K562 (cell line): ENCODE measurements around the gene RAP1GDS1. TPM values are rescaled to one million over a fixed set of nuclear protein-coding genes. Genes with fewer than 3 reads are reported as not detected.

ENCODE experiments used
- ATAC-seq: fragments of 200-7000 bp; cut with Tn5 transposase; 3 replicates; pipeline ENCODE4 v1.9.1; 2020; ENCODE audit warnings: moderate library complexity
- BruUV-seq: library from RNA; stranded (reverse); fragments of 400-500 nt; replicated peaks from 2 replicates; lab custom pipeline; 2021; lab: Mats Ljungman, UMichigan
- CTCF ChIA-PET: fragments of 300-600 bp; formaldehyde crosslinking; extraction: SDS; loops from one replicate; lab custom pipeline; 2021; ENCODE audit warnings: low intra/inter-chr PET ratio; lab: Yijun Ruan, JAX
- POLR2A ChIA-PET: fragments of 300-600, 350-650 bp; sonication (Branson Sonifier 250); formaldehyde crosslinking; extraction: SDS; loops from one replicate; lab custom pipeline; 2021; ENCODE audit warnings: antibody characterized with exemption, inconsistent platforms; lab: Yijun Ruan, JAX
- DNase-seq, 4 experiments: peaks; one replicate each; pipeline versions ENCODE4 v3.0.0 to v3.0.0-alpha.2; 2011 to 2018; ENCODE audit warnings: low spot score in 3 of 4, mixed read lengths in 3 of 4; ENCODE audit errors: extremely low read depth in 1 of 4
- FAIRE-seq: peaks from 2 replicates; lab custom pipeline; 2011; peaks lifted over from hg19 to GRCh38; lab: Jason Lieb, UNC
- H2AFZ ChIP-seq: 2 replicates; pipeline ENCODE4 v1.6.0; 2011; ENCODE audit warnings: low read depth, low read length, control low read depth, inconsistent platforms
- H3K27ac ChIP-seq: fragments of 200-600 bp; 3 replicates; pipeline ENCODE4 v1.8.0; 2011; ENCODE audit warnings: low read depth, mild to moderate bottlenecking, control low read depth, inconsistent platforms, low read length, moderate library complexity, mixed read lengths; ENCODE audit errors: extremely low read depth
- H3K27me3 ChIP-seq, 2 experiments: fragments of 300-600 bp in 1 of 2; 2 replicates in 1 of 2; 3 replicates in 1 of 2; pipeline versions ENCODE4 v1.6.0 to v1.8.0; 2011; ENCODE audit warnings: inconsistent platforms in 2 of 2, low read length in 2 of 2, mild to moderate bottlenecking in 1 of 2, mixed read lengths in 1 of 2, moderate library complexity in 1 of 2; ENCODE audit not compliant: control insufficient read depth in 2 of 2, insufficient read depth in 2 of 2
- H3K36me3 ChIP-seq: fragments of 300-600 bp; 3 replicates; pipeline ENCODE4 v1.8.0; 2011; ENCODE audit warnings: mild to moderate bottlenecking, low read length, inconsistent platforms; ENCODE audit not compliant: control insufficient read depth, insufficient read depth
- H3K4me1 ChIP-seq, 2 experiments: fragments of 200-600 bp in 1 of 2; replicated peaks in 1 of 2; 2 replicates in 1 of 2; 3 replicates in 1 of 2; pipeline versions ENCODE4 v1.5.1 to v1.8.0; 2011; ENCODE audit warnings: inconsistent platforms in 2 of 2, low read length in 2 of 2, mild to moderate bottlenecking in 1 of 2, mixed read lengths in 1 of 2, moderate library complexity in 1 of 2; ENCODE audit not compliant: control insufficient read depth in 2 of 2, insufficient read depth in 2 of 2
- H3K4me2 ChIP-seq: 2 replicates; pipeline ENCODE4 v1.6.1; 2011; ENCODE audit warnings: low read length, control low read depth, inconsistent platforms, mixed read lengths; ENCODE audit not compliant: insufficient read depth
- H3K4me3 ChIP-seq: fragments of 200-600 bp; sonication (generic), shearing (Covaris generic); 2 replicates; pipeline ENCODE4 v1.5.1; 2016; ENCODE audit warnings: control low read depth, inconsistent platforms
- H3K79me2 ChIP-seq: fragments of 200-600 bp; 3 replicates; pipeline ENCODE4 v1.8.0; 2011; ENCODE audit warnings: low read length, inconsistent platforms; ENCODE audit not compliant: control insufficient read depth, insufficient read depth
- H3K9ac ChIP-seq, 2 experiments: 2 replicates each; pipeline versions ENCODE4 v1.6.0 to v1.6.1; 2011; ENCODE audit warnings: low read depth in 2 of 2, low read length in 2 of 2, control low read depth in 1 of 2, inconsistent platforms in 1 of 2, mild to moderate bottlenecking in 1 of 2, mixed read lengths in 1 of 2; ENCODE audit not compliant: insufficient read depth in 1 of 2
- H3K9me1 ChIP-seq: one replicate; pipeline ENCODE4 v1.6.0; 2011; ENCODE audit warnings: inconsistent platforms, mild to moderate bottlenecking, low read length, moderate library complexity; ENCODE audit not compliant: control insufficient read depth, insufficient read depth
- H3K9me3 ChIP-seq: replicated peaks from 2 replicates; pipeline ENCODE4 v1.5.1; 2011; ENCODE audit warnings: low read depth, low read length, inconsistent platforms; ENCODE audit not compliant: control insufficient read depth, insufficient read depth
- H4K20me1 ChIP-seq: replicated peaks from 2 replicates; pipeline ENCODE4 v1.6.1; 2011; ENCODE audit warnings: low read length, inconsistent platforms, mixed read lengths; ENCODE audit not compliant: control insufficient read depth, insufficient read depth
- NFRKB ChIP-seq: fragments of 450-650 bp; IDR thresholded peaks from 2 replicates; pipeline ENCODE4 v1.6.1; 2016; ENCODE audit warnings: low read depth
- PHB ChIP-seq: fragments of 250-450 bp; sonication (Bioruptor Pico); IDR thresholded peaks from 2 replicates; pipeline ENCODE4 v1.5.0; 2021
- POLR2H ChIP-seq: IDR thresholded peaks from 2 replicates; pipeline ENCODE4 v1.6.1; 2016; ENCODE audit warnings: missing genetic modification characterization, low read depth, mild to moderate bottlenecking, control low read depth, missing compliant biosample characterization, moderate library complexity
- RBM14 ChIP-seq: fragments of 200-400 bp; formaldehyde crosslinking; IDR thresholded peaks from 2 replicates; pipeline ENCODE4 v1.6.1; 2018; ENCODE audit warnings: low read depth, mild to moderate bottlenecking, low read length, moderate library complexity, borderline replicate concordance; ENCODE audit not compliant: insufficient read depth
- SP2 ChIP-seq: IDR thresholded peaks from 2 replicates; pipeline ENCODE4 v1.6.1; 2011; ENCODE audit warnings: mild to moderate bottlenecking, low read depth, low read length, moderate library complexity; ENCODE audit not compliant: poor library complexity, severe bottlenecking; ENCODE audit errors: extremely low read depth
- TCF7 ChIP-seq: sonication (generic); IDR thresholded peaks from 2 replicates; pipeline ENCODE4 v1.6.1; 2016; ENCODE audit warnings: antibody characterized with exemption, borderline replicate concordance
- TSC22D4 ChIP-seq: fragments of 450-650 bp; IDR thresholded peaks from 2 replicates; pipeline ENCODE4 v1.6.1; 2016; ENCODE audit warnings: missing genetic modification characterization, missing biosample characterization, control low read depth
- ZNF140 ChIP-seq: fragments of 250-450 bp; sonication (Bioruptor Pico); IDR thresholded peaks from 2 replicates; pipeline ENCODE4 v1.8.0; 2021; ENCODE audit warnings: moderate library complexity, mild to moderate bottlenecking, inconsistent platforms
- ZNF197 ChIP-seq: fragments of 200-800 bp; sonication (Bioruptor generic); IDR thresholded peaks from 2 replicates; pipeline ENCODE4 v1.6.1; 2016; ENCODE audit warnings: low read depth, missing genetic modification characterization, missing compliant biosample characterization
- ZNF324 ChIP-seq: fragments of 250-450 bp; sonication (Bioruptor Pico); IDR thresholded peaks from 2 replicates; pipeline ENCODE4 v1.4.0; 2020; ENCODE audit warnings: mild to moderate bottlenecking
- ZSCAN32 ChIP-seq: fragments of 450-650 bp; formaldehyde crosslinking; IDR thresholded peaks from 2 replicates; pipeline ENCODE4 v1.4.0; 2020; ENCODE audit warnings: mild to moderate bottlenecking, moderate library complexity
- WGBS: fragments of 100-300 bp; shearing (Covaris generic); methylation state at CpG from one replicate; pipeline ENCODE4 v1.1.6; 2016; ENCODE audit warnings: low coverage, mixed read lengths; ENCODE audit not compliant: insufficient coverage; ENCODE audit errors: missing lambda C conversion rate; 5-methylcytosine and 5-hydroxymethylcytosine counted together
- in situ Hi-C: fragments of 300-500 bp; cut with MboI; formaldehyde crosslinking; loops from 4 replicates; pipeline ENCODE4 v1.15.0; 2018; ENCODE audit warnings: inconsistent platforms, mixed read lengths
- intact Hi-C: fragments of 100-400 bp; cut with micrococcal nuclease; formaldehyde crosslinking; loops from 2 replicates; pipeline ENCODE4 v1.14.2; 2022
- polyA plus RNA-seq, 8 experiments: library from polyadenylated mRNA; depleted of rRNA in 4 of 8; stranded (reverse) in 5 of 8; unstranded in 3 of 8; fragments of >200 nt; fragmentation: Nextera tagmentation in 2 of 8; fragmentation: Illumina TruSeq in 1 of 8; extraction: Ambion mirVana in 2 of 8; extraction: Trizol in 1 of 8; gene quantifications; 2 replicates each; pipeline versions ENCODE4 v1.2.1 to v1.2.3, GENCODE V29; 2011 to 2014; ENCODE audit warnings: inconsistent platforms in 1 of 8, missing spikeins in 1 of 8
- total RNA-seq, 7 experiments: library from RNA; depleted of rRNA in 6 of 7; stranded (reverse); fragments of >200 nt in 6 of 7; fragmentation: Illumina TruSeq in 2 of 7; extraction: Trizol in 2 of 7; gene quantifications; 2 replicates each; pipeline versions ENCODE4 v1.2.1 to v1.2.3, GENCODE V29; 2011 to 2021; ENCODE audit warnings: low replicate concordance in 1 of 7
- TF ChIP-seq, protein P1 (sequence below): sonication (generic); formaldehyde crosslinking; IDR thresholded peaks from 2 replicates; pipeline ENCODE4 v1.8.1; 2023; ENCODE audit warnings: mild to moderate bottlenecking, missing genetic modification reagents
- TF ChIP-seq, protein P2 (sequence below), 2 experiments: fragments of 450-650 bp in 1 of 2; IDR thresholded peaks; 2 replicates each; pipeline ENCODE4 v1.6.1; 2011 to 2017; ENCODE audit warnings: low read depth in 2 of 2, antibody characterized with exemption in 1 of 2, borderline replicate concordance in 1 of 2, low read length in 1 of 2, mild to moderate bottlenecking in 1 of 2, mixed read lengths in 1 of 2; ENCODE audit not compliant: control insufficient read depth in 1 of 2
- TF ChIP-seq, protein P3 (sequence below): fragments of 450-650 bp; IDR thresholded peaks from 2 replicates; pipeline ENCODE4 v1.6.1; 2016; ENCODE audit warnings: low read depth, mild to moderate bottlenecking, moderate library complexity

The RAP1GDS1 gene
- total and polyA plus RNA-seq, 9 of the 15 experiments (the other 6 are each of a cell fraction or from before 2014, with no cell fraction given): 27.2 to 55.6 (median 31.5) TPM

DNA sequence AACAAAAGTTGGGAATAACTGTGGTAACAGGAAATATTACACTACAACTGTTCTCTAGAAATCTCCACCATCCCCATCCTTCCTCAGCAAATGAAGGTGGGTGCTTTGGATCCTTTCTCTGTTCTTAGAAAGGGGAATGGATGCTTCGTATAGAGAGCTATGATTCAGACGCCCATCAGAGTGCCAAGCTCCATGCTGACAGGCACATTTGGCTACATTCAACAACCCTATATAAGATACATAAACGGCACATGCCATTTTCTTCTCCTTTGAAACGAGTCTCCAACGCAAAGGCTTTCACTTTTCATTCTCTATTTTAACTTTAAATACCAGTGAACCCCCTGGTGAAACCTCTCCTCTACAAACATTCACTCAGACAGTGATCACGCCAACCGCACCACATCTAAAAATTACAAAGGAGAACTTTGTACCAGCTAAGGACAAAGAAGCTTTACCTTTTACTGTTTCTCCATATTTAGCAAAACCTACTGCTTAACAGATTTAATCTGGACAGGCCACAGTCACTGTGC, 224.7 kb downstream of the RAP1GDS1 start (continued):
- TF ChIP-seq, protein P1, sequence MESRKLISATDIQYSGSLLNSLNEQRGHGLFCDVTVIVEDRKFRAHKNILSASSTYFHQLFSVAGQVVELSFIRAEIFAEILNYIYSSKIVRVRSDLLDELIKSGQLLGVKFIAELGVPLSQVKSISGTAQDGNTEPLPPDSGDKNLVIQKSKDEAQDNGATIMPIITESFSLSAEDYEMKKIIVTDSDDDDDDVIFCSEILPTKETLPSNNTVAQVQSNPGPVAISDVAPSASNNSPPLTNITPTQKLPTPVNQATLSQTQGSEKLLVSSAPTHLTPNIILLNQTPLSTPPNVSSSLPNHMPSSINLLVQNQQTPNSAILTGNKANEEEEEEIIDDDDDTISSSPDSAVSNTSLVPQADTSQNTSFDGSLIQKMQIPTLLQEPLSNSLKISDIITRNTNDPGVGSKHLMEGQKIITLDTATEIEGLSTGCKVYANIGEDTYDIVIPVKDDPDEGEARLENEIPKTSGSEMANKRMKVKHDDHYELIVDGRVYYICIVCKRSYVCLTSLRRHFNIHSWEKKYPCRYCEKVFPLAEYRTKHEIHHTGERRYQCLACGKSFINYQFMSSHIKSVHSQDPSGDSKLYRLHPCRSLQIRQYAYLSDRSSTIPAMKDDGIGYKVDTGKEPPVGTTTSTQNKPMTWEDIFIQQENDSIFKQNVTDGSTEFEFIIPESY: no peak
- TF ChIP-seq SP2 (no peak), ZNF140 (CRISPR knock-in tag) (no peak), ZNF197 (CRISPR knock-in tag) (no peak)

DNA sequence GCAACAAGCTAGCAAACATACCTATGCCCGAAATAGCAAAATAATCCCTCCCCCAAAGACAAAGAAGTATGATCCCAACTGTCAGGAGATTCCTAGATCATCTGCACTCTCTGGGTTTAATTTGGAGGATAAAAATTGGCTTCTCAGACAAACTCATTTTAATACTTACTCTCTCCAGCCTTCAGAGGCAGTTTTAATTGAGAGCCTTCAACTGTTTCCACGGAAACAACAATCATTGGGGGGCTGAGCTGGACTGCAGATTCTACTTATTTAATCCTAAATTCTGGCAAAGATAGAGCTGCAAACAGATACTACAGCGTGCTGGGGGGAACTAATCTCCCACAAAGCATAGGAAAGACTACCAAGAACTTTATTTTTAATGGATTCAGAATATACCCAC, 229.1 kb downstream of the RAP1GDS1 start:
- peak overlapping the region; percentile 38 for H2AFZ ChIP-seq
- no peaks in the 10 kb centered on the region for H3K36me3 ChIP-seq
- ATAC-seq: no peak
- H3K4me1 ChIP-seq: no peaks in the 10 kb centered on the region; a peak in 1 of 5 replicates
- H3K4me2 ChIP-seq: no peak overlapping the region
- in situ Hi-C loops: no loop called here
- no peak overlapping the region for H3K4me3 ChIP-seq
- no peaks in the 10 kb centered on the region for H3K79me2 ChIP-seq
- BruUV-seq: no TSS peak
- ChIA-PET POLR2A (no interaction called here), CTCF (no interaction called here)
- no peaks in the 10 kb centered on the region for H3K9me3 ChIP-seq
- FAIRE-seq: no peak
- no peaks in the 10 kb centered on the region for H4K20me1 ChIP-seq
- TF ChIP-seq TSC22D4 (tag): no peak
- TF ChIP-seq, protein P2, sequence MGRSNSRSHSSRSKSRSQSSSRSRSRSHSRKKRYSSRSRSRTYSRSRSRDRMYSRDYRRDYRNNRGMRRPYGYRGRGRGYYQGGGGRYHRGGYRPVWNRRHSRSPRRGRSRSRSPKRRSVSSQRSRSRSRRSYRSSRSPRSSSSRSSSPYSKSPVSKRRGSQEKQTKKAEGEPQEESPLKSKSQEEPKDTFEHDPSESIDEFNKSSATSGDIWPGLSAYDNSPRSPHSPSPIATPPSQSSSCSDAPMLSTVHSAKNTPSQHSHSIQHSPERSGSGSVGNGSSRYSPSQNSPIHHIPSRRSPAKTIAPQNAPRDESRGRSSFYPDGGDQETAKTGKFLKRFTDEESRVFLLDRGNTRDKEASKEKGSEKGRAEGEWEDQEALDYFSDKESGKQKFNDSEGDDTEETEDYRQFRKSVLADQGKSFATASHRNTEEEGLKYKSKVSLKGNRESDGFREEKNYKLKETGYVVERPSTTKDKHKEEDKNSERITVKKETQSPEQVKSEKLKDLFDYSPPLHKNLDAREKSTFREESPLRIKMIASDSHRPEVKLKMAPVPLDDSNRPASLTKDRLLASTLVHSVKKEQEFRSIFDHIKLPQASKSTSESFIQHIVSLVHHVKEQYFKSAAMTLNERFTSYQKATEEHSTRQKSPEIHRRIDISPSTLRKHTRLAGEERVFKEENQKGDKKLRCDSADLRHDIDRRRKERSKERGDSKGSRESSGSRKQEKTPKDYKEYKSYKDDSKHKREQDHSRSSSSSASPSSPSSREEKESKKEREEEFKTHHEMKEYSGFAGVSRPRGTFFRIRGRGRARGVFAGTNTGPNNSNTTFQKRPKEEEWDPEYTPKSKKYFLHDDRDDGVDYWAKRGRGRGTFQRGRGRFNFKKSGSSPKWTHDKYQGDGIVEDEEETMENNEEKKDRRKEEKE (IDR thresholded peaks at IDR 0.05; ENCODE audit: borderline replicate concordance in 1 of 2, control insufficient read depth in 1 of 2, low read depth in 2 of 2, low read length in 1 of 2): no peak
- no peak for TF ChIP-seq NFRKB
- no peak for TF ChIP-seq ZNF197 (CRISPR knock-in tag)
- TF ChIP-seq ZNF324 (CRISPR knock-in tag): no peak
- no peak for TF ChIP-seq TCF7
- TF ChIP-seq, protein P3, sequence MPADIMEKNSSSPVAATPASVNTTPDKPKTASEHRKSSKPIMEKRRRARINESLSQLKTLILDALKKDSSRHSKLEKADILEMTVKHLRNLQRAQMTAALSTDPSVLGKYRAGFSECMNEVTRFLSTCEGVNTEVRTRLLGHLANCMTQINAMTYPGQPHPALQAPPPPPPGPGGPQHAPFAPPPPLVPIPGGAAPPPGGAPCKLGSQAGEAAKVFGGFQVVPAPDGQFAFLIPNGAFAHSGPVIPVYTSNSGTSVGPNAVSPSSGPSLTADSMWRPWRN: no peak
- no peak for TF ChIP-seq SP2
- TF ChIP-seq PHB (CRISPR knock-in tag): no peak
- TF ChIP-seq ZSCAN32: no peak
- TF ChIP-seq RBM14: no peak
- no peak for TF ChIP-seq POLR2H
- H3K9ac ChIP-seq: no peak overlapping the region
- no peaks in the 10 kb centered on the region for H3K9me1 ChIP-seq
- no peak for DNase-seq
- H3K27me3 ChIP-seq: peaks cover 4 to 14% of the 10 kb centered on the region in 2 experiments; a peak in 2 of 5 replicates
- no peak overlapping the region for H3K27ac ChIP-seq
- WGBS: 20% methylated on average over 3 of the region's 3 CpGs
- intact Hi-C loops: no loop called here
